NCI-H1048 (cell line): ENCODE measurements around the gene C2orf15.
"Not testable (repeated sequence)": the region's sequence is repeated elsewhere in the genome, so short reads cannot be mapped to it uniquely, and the experiment has no call there.

ENCODE experiments used
- DNase-seq: peaks from one replicate; lab custom pipeline; 2025; lab: John Stamatoyannopoulos, UW

The C2orf15 gene

GRCh38 chr2:99166218-99166617, 24.7 kb downstream of the C2orf15 start:
- DNase-seq = no peak

GRCh38 chr2:99169534-99169933, 28.0 kb downstream of the C2orf15 start:
- DNase-seq = no peak

- no peak for DNase-seq
Observed at GRCh38 chr2:99171377-99172140, 30.1 kb downstream of the C2orf15 start.

GRCh38 chr2:99180755-99181623, 39.5 kb downstream of the C2orf15 start, which contains the start of the genes MITD1 and MRPL30:
Gene MITD1 (minus strand): TSS chr2:99181058. CDS start chr2:99180981, 77 bp downstream.
Gene MRPL30 (plus strand): TSS chr2:99181184. CDS start chr2:99186204, 5,020 bp downstream.
- peak; percentile 89 for DNase-seq

- no peak for DNase-seq
Observed at GRCh38 chr2:99181624-99182000, 40.1 kb downstream of the C2orf15 start.

- no peak for DNase-seq
Observed at GRCh38 chr2:99183025-99183424, 41.5 kb downstream of the C2orf15 start.

- no peak for DNase-seq
Observed at GRCh38 chr2:99184811-99185210, 43.3 kb downstream of the C2orf15 start.

- no peak for DNase-seq
Observed at GRCh38 chr2:99187011-99187410, 45.5 kb downstream of the C2orf15 start.

- no peak for DNase-seq
Observed at GRCh38 chr2:99188357-99188756, 46.9 kb downstream of the C2orf15 start.

GRCh38 chr2:99190548-99190947, 49.0 kb downstream of the C2orf15 start:
- DNase-seq = no peak

GRCh38 chr2:99192364-99192763, 50.9 kb downstream of the C2orf15 start:
- not testable (repeated sequence) for DNase-seq

- DNase-seq = no peak
Observed at GRCh38 chr2:99198103-99198841, 56.8 kb downstream of the C2orf15 start.

GRCh38 chr2:99200076-99200800, 58.7 kb downstream of the C2orf15 start:
- no peak for DNase-seq
